Stimulated activated CD8-positive, alpha-beta memory T cell treated with anti-CD3 and anti-CD28 coated beads, Interleukin-15, amount 100 ng/mL, for 1 hour (primary cell): ENCODE results near the gene FNDC3B.
A peak's percentile ranks its signal among the peaks of the same experiment; 100 is the strongest.

Experiments used
- DNase-seq: peaks from one replicate; pipeline ENCODE4 v3.0.0-alpha.2; 2020; ENCODE audit warnings: low read depth

FNDC3B gene

DNA sequence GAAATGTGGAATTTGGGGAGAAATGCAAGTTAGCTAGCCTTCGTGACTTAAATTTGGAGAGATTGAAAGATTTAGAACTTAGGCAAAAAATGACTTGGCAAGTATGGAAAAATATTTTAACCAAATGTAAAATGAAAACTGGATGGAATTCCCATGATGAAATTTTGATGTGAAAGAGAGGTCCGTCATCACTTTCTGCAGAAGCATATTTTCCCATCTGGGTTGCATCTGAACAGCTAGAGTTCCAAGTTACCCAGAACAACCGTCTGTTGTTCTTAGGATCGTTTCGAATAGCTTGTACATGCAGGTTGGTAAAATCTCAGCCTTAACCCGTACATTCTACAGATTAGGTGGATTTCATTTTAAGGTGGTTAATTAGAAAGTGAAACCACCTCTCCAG, 272.6 kb downstream of the FNDC3B start:
- no peak for DNase-seq

GRCh38 chr3:172312711-172313110, 273.3 kb downstream of the FNDC3B start:
- no peak for DNase-seq

- DNase-seq, result no peak
These were observed 274.3 kb downstream of the FNDC3B start for GRCh38 chr3:172313671-172314070.

GRCh38 chr3:172314591-172315160, 275.3 kb downstream of the FNDC3B start:
- DNase-seq, result no peak

GRCh38 chr3:172315401-172316091, 276.2 kb downstream of the FNDC3B start:
- DNase-seq, result no peak

DNA sequence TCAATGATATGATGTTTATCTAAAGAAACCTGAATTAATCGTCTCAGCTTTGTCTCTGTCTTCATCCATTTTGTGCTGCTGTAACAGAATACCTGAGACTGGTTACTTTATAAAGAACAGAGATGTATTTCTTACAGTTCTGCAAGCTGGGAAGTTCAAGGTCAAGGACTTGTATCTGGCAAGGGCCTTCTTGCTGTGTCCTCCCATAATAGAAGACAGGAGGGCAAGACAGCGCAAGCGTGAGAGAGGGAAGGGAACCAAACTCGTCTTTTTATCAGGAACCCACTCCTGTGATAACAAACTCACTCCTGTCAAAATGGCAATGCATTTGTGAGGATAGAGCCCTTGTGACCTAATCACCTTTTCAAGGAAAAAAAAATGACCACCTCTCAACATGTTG, 277.4 kb downstream of the FNDC3B start:
- no peak for DNase-seq

DNA sequence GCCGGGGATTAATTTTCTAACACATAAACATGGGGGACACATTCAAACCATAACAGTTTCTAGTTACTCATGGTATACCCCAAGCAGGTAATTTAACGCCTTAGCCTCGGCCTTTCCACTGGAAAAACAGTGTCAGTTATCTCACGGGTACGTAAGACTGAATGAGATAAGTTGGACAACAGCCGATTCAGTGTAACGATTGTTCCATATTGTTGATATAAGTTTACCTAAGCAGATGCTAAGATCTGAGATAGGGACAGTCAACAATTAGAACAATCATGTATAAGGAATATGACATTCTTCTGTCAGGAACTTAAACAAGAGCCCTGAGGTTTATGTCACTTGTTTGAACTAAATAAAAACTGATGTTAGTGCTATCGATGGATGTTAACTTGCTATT, 278.1 kb downstream of the FNDC3B start:
- DNase-seq, result no peak

DNA sequence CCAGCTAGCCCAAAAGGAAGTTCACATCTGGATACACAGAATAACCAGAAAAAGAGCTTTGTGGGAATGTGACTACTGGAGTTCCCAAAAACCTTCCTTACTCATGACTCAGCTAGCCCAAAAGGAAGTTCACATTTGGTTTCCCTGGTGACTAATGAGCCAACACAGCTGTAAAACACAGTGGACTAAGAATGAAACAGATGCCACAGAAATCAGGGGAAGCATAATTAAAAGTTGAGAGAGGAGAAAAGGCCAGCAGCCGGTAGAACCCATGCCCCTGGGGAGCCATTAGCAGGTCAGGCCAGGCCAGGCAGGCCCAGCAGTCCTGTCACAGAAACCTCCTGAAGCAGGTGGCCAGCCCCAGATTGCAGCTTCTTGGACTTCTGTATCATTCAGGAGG, 278.6 kb downstream of the FNDC3B start:
- no peak for DNase-seq

GRCh38 chr3:172319595-172319994, 280.2 kb downstream of the FNDC3B start:
- no peak for DNase-seq

DNA sequence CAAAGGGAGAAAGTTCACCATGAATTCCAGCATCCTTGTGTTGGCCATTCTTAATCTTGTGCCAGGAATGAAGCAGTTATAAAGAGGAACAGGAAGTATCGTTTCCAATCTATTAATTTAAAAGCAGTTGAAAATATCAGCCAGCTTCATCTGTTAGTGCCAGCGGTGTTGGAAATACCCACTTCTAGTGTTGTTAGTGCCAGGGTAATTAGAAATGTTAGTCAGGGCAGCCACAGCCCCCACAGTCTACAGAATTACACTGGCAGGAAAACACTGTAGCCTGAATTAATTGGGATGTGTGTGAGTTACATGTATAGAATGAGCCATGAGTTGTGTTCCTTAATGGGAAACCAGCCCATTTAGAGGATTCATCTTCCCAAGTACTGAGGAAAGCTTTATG, 281.1 kb downstream of the FNDC3B start:
- no peak for DNase-seq

DNA sequence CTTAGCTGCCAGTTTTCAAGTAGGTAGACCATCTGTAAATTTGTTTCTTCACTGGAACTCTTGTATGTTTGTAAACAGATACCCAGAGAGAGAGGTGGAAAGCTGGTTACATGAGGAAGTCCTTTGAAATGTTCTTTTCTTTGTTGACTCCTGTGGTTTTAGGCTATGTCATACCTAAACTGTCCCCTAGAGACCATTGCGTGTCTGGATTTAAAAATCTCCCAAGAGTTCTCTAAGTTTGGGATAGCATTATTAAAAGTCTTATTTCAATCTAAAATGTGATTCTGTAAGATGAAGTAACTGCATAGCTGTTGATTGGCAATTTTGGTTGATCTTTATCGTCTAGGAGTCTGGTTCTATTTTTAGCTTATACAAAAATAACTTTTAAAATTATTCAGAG, 281.7 kb downstream of the FNDC3B start:
- no peak for DNase-seq

DNA sequence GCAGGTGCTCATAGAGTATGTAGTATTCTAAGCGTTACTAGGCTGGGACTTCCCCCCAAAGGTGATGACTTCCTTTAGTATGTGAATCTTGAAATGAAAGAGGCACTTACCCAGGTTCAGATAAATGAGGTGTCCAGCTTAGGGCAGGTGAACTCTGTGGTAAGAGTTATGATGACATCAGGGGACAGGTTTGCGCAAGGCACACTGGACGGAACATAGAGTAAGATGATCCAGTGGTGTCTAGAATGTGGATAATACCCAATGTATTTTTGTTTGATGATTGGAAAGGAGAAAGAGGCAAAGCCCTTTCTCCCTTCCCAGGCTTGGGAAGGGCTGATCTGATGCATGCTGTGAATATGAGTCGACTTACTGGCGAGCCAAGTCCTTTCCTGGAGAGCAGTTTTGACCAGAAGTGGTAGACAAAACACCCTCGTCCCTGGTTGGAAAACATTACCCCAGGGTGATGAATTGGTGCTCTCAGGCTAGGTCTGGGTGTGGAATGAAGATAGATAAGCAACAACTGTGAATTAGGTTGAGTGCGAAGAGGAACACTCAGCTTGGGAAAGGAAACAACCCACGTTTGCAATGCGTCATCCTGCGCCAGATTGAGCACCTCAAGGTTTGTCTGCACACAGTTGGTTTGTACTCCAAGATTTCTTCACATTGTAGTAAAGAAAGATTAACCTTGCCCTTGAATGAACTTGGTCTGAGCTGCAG, 284.7 kb downstream of the FNDC3B start:
- DNase-seq, result no peak

DNA sequence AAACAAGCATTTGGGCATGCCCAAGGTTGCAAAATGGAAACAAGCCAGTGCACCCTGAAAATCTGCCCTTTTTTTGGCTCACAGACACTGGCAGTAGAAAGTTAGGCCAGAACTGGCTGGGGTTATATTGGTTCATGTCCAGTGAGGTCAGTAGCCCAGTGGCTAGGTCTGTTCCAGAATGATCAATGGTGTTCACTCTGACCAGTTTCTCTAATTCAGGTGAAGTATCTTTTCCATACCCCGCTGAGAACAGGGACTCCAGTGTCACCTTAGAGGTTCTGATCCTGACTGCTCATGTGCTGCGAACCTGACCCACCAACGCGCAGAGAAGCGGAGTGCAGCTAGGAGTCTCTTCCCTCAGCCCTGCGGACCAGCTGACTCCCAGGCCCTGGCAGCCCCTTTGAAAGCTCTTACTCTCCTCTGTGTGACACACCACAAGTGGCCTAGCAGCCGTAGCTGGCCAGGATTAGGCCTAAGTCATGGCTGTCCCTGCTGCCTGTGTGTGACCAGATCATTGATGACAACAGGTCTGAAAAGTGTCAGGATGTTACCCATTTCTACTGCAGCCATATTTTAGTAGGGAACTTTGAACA, 285.3 kb downstream of the FNDC3B start:
- no peak for DNase-seq

DNA sequence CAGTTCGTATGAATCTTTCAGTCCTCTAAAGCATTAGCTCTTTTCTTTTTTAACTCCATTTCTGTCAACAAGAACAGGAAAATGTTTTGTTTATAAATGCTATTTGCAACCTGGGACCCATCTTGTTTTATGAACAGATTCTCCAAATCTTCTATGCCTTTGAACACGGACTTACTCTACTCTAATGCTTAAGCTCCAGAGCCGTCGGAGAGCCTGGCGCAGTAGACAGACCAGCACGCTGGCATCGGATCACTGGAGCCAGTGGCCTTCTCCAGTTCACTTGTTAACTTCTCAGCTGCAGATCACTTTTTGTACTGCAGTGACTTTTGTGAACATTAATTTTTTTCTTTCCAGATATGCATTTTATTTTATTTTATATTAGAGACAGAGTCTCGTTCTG, 286.1 kb downstream of the FNDC3B start:
- no peak for DNase-seq

DNA sequence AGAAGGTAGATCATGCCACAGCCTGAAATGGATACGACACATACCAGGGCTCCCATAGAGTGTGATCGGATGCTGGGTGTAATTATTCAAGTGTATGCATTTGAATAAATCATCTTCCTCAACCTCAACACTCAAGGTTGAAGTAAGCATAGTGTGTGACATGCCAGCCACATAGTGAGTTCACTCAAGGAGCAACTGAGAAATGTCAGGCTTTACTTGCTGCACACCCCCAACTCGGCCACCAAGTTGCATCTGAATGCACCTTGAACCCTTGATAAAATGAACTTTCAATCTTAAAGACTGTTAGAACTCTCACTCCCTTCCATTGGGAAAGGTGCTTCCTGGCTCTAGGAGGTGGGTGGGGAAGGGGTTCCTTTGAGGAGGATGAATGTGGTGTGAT, 287.6 kb downstream of the FNDC3B start:
- DNase-seq, result no peak

DNA sequence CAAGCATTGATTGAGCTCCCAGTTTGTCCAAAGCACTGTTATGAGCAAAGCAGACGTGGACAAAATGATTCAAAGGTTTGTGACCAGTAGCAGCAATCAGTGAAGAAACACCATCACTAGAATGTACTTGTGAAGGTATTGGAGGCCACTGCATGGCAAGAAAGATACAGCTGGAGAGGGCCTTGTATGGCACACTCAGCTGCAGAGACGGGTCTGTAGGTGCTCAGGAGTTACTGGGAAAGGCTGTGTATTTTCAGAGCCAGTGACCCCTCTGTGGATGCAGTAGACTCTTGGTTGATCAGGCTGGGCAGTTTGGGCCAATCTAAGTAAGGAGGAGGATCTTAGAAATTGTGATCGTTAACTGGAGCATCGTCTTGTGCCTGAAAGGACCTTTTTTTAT, 288.9 kb downstream of the FNDC3B start:
- no peak for DNase-seq

DNA sequence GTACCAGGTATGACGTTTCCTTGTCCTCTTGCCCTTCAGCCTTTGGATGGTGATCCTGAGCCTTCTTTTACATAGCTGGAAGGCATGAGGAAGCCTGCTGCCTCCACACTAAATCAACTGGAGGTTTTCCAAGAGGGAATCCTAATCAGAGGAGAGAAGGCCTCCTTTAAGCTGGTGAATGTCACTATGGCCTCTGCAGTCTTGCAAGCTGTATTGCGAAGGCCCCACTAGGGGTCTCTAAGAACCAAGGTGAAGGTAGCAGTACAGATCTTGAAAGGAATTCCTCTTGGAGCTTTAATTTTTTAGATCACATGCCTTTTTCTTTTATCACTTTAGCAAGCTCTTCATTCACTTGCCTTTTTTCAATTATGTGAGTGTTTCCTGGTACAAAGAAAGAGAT, 289.7 kb downstream of the FNDC3B start:
- no peak for DNase-seq

DNA sequence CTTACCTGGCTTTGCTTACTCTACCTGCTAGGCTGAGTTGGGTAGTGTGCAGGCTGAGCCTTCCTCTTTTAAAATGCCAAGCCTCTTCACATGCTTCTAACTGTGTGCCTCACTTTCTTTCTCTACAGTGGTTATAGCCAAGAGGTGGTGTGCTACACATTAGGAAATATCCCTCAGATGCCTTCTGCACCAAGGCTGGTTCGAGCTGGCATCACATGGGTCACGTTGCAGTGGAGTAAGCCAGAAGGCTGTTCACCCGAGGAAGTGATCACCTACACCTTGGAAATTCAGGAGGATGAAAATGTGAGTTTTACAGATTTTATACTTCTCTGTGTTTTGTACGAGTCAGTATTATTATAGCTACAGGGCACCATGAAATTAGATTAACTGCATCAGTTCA, 291.0 kb downstream of the FNDC3B start:
- DNase-seq, result no peak

GRCh38 chr3:172332256-172333041, 293.1 kb downstream of the FNDC3B start:
- peak; percentile 33 for DNase-seq

DNA sequence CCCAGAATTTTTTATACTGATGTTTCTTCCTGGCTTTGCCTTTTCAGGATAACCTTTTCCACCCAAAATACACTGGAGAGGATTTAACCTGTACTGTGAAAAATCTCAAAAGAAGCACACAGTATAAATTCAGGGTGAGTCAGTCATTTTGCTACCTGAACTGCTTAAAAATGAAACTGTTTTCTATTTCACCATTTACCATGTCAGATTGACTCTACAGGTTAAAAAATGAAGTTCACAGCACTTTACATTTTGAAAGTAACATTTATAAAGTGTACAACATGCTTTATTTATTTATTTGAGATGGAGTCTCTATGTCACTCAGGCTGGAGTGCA, 293.6 kb downstream of the FNDC3B start:
- DNase-seq, result no peak

DNA sequence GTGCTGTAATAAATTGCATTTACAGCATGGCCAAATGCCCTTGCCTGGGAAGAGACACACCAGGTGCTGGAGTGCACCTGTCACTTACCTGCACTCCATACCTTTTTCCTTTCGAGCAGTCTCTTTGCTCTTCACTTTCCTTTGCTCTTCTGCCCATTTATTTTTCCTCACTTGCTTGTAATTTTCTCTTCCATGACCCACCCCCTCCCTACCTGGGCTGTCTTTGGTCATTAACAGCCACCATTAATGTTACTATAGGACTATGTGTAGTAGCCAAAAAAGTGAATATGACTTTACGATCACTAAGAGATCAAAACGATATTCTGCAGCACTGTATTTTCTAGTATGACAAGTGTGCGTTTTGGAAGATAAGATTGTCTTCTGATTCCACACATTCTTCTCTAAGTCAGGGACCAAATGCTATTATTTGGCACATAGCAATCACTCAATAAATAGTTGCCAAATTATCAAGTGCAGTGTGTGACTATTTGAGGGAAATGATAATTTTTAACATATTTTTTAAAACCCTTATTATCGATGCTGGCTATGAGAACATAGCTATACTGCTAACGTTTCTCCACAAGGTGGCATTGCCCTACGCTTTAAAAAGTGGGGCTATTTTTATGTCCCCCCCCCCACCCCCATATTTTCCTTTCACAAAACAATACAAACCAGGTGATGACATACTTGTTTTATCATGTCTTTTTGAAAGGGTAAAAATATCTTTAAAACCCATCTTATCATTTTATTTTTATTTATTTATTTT, 294.5 kb downstream of the FNDC3B start:
- no peak for DNase-seq
